Naive thymus-derived CD8-positive, alpha-beta T cell (primary cell): ENCODE data around the gene DOCK4. TPM values are rescaled to one million over a fixed set of nuclear protein-coding genes. Genes with fewer than 3 reads are reported as not detected.

ENCODE experiments used
- ATAC-seq, 2 donors: fragments of 150-1000 bp; cut with Tn5 transposase in 1 of 2; sonication (Bioruptor Pico), chemical (Tn5 transposase) in 1 of 2; 1 replicate in 1 of 2; 2 replicates in 1 of 2; pipeline ENCODE4 v1.10.0; 2021; ENCODE audit warnings: mild to moderate bottlenecking in 2 of 2, moderate library complexity in 2 of 2
- POLR2A ChIA-PET: fragments of 350-600 bp; sonication (Branson Sonifier 250); formaldehyde crosslinking; loops from one replicate; lab custom pipeline; 2021; ENCODE audit warnings: antibody characterized with exemption; lab: Charles Lee
- DNase-seq, 10 donors: peaks; one replicate each; pipeline versions ENCODE4 v3.0.0 to v3.0.0-alpha.2; 2020 to 2022
- H3K27ac Mint-ChIP-seq, 10 donors: one replicate each; pipeline ENCODE4 v1.8.0; 2020 to 2022; ENCODE audit warnings: mild to moderate bottlenecking in 10 of 10, mixed read lengths in 10 of 10, moderate library complexity in 4 of 10, inconsistent platforms in 1 of 10
- H3K27me3 Mint-ChIP-seq, 5 donors: one replicate each; pipeline ENCODE4 v1.8.0; 2021 to 2022; ENCODE audit warnings: mixed read lengths in 5 of 5
- H3K36me3 Mint-ChIP-seq, 3 donors: one replicate each; pipeline ENCODE4 v1.8.0; 2020 to 2022; ENCODE audit warnings: mixed read lengths in 3 of 3, mild to moderate bottlenecking in 2 of 3, inconsistent platforms in 1 of 3
- H3K4me1 Mint-ChIP-seq, 4 donors: one replicate each; pipeline ENCODE4 v1.8.0; 2021 to 2022; ENCODE audit warnings: mixed read lengths in 4 of 4
- H3K4me3 Mint-ChIP-seq, 10 donors: one replicate each; pipeline ENCODE4 v1.8.0; 2020 to 2022; ENCODE audit warnings: mild to moderate bottlenecking in 10 of 10, mixed read lengths in 10 of 10, moderate library complexity in 6 of 10, inconsistent platforms in 1 of 10
- H3K9me3 Mint-ChIP-seq, 9 donors: one replicate each; pipeline ENCODE4 v1.8.0; 2020 to 2022; ENCODE audit warnings: mixed read lengths in 9 of 9, mild to moderate bottlenecking in 3 of 9, inconsistent platforms in 1 of 9, moderate library complexity in 1 of 9
- polyA plus RNA-seq, 3 donors: library from polyadenylated mRNA; unstranded; fragments of 300-500 nt; fragmentation: Illumina TruSeq; gene quantifications; one replicate each; pipeline ENCODE4 v1.2.3, GENCODE V29; 2021
- total RNA-seq, 8 experiments: library from RNA in 2 of 8; stranded (reverse) in 2 of 8; gene quantifications; one replicate each; pipeline ENCODE4 v1.2.3 and lab custom pipeline; 2021 to 2026

DOCK4 gene
- total and polyA plus RNA-seq, 5 experiments from 2014 or later = 0.30 to 1.3 (median 0.67) TPM; not detected in 1

GRCh38 chr7:112184455-112184854 lies 21.7 kb downstream of the DOCK4 start:
- Mint-ChIP-seq H3K9me3 (no peaks in the 10 kb centered on the region), H3K27me3 (no peaks in the 10 kb centered on the region), H3K4me1 (no peaks in the 10 kb centered on the region), H3K27ac (no peak overlapping the region), H3K4me3 (no peak overlapping the region), H3K36me3 (no peaks in the 10 kb centered on the region)
- POLR2A ChIA-PET = no interaction called here
- DNase-seq (no peak), ATAC-seq (no peak)

GRCh38 chr7:112183266-112183665 lies 22.9 kb downstream of the DOCK4 start:
- Mint-ChIP-seq H3K4me3 (no peak overlapping the region), H3K27ac (no peak overlapping the region), H3K27me3 (peaks cover 0 to 3% (median 1%) of the 10 kb centered on the region in 5 donors), H3K36me3 (no peaks in the 10 kb centered on the region), H3K9me3 (no peaks in the 10 kb centered on the region), H3K4me1 (no peaks in the 10 kb centered on the region)
- DNase-seq (no peak), ATAC-seq (no peak)
- POLR2A ChIA-PET = no interaction called here

GRCh38 chr7:112182749-112183148 lies 23.4 kb downstream of the DOCK4 start:
- Mint-ChIP-seq H3K27ac (no peak overlapping the region), H3K27me3 (peaks cover 2 to 7% (median 5%) of the 10 kb centered on the region in 5 donors), H3K9me3 (no peaks in the 10 kb centered on the region), H3K4me3 (no peak overlapping the region), H3K4me1 (no peaks in the 10 kb centered on the region), H3K36me3 (no peaks in the 10 kb centered on the region)
- no peak for ATAC-seq
- POLR2A ChIA-PET = no interaction called here
- no peak for DNase-seq

- Mint-ChIP-seq H3K27me3 (peaks cover 4 to 25% (median 8%) of the 10 kb centered on the region in 5 donors), H3K27ac (no peak overlapping the region), H3K9me3 (no peaks in the 10 kb centered on the region), H3K4me1 (no peaks in the 10 kb centered on the region), H3K4me3 (no peak overlapping the region), H3K36me3 (no peaks in the 10 kb centered on the region)
- POLR2A ChIA-PET = no interaction called here
- ATAC-seq (no peak), DNase-seq (no peak)
Observed at GRCh38 chr7:112180223-112180622, 26.0 kb downstream of the DOCK4 start.

GRCh38 chr7:112176693-112177415 lies 29.3 kb downstream of the DOCK4 start:
- Mint-ChIP-seq H3K27ac (no peak overlapping the region), H3K4me1 (no peaks in the 10 kb centered on the region), H3K4me3 (no peak overlapping the region), H3K27me3 (peaks cover 8 to 36% (median 18%) of the 10 kb centered on the region in 5 donors), H3K36me3 (no peaks in the 10 kb centered on the region), H3K9me3 (no peaks in the 10 kb centered on the region)
- no peak for ATAC-seq
- DNase-seq = no peak
- POLR2A ChIA-PET = no interaction called here

GRCh38 chr7:112176241-112176640 lies 30.0 kb downstream of the DOCK4 start:
- no peaks in the 10 kb centered on the region for H3K36me3 Mint-ChIP-seq
- peaks cover 11 to 36% (median 18%) of the 10 kb centered on the region in 5 donors for H3K27me3 Mint-ChIP-seq
- DNase-seq = no peak
- no peak overlapping the region for H3K27ac Mint-ChIP-seq
- POLR2A ChIA-PET = no interaction called here
- ATAC-seq = no peak
- no peak overlapping the region for H3K4me3 Mint-ChIP-seq
- H3K9me3 Mint-ChIP-seq = no peaks in the 10 kb centered on the region
- no peaks in the 10 kb centered on the region for H3K4me1 Mint-ChIP-seq

GRCh38 chr7:112174192-112174591 lies 32.0 kb downstream of the DOCK4 start:
- ATAC-seq = no peak
- H3K9me3 Mint-ChIP-seq = no peaks in the 10 kb centered on the region
- no peak for DNase-seq

GRCh38 chr7:112173568-112173905 lies 32.7 kb downstream of the DOCK4 start:
- no peaks in the 10 kb centered on the region for H3K9me3 Mint-ChIP-seq
- H3K27ac Mint-ChIP-seq = no peak overlapping the region
- POLR2A ChIA-PET = no interaction called here
- peaks cover 12 to 45% (median 21%) of the 10 kb centered on the region in 5 donors for H3K27me3 Mint-ChIP-seq
- ATAC-seq (no peak), DNase-seq (no peak)
- no peaks in the 10 kb centered on the region for H3K36me3 Mint-ChIP-seq
- H3K4me3 Mint-ChIP-seq = no peak overlapping the region
- H3K4me1 Mint-ChIP-seq = no peaks in the 10 kb centered on the region

More at GRCh38 chr7:112174192-112174591, 32.0 kb downstream of the DOCK4 start:
- POLR2A ChIA-PET = no interaction called here
- H3K27ac Mint-ChIP-seq = no peak overlapping the region
- H3K27me3 Mint-ChIP-seq = peaks cover 13 to 45% (median 22%) of the 10 kb centered on the region in 5 donors
- H3K4me3 Mint-ChIP-seq = no peak overlapping the region
- no peaks in the 10 kb centered on the region for H3K36me3 Mint-ChIP-seq
- no peaks in the 10 kb centered on the region for H3K4me1 Mint-ChIP-seq

- DNase-seq (no peak), ATAC-seq (no peak)
- no peaks in the 10 kb centered on the region for H3K36me3 Mint-ChIP-seq
- no peaks in the 10 kb centered on the region for H3K4me1 Mint-ChIP-seq
- H3K4me3 Mint-ChIP-seq = no peak overlapping the region
- POLR2A ChIA-PET = no interaction called here
- no peaks in the 10 kb centered on the region for H3K9me3 Mint-ChIP-seq
- H3K27ac Mint-ChIP-seq = no peak overlapping the region
- peaks cover 10 to 40% (median 19%) of the 10 kb centered on the region in 5 donors for H3K27me3 Mint-ChIP-seq
Observed at GRCh38 chr7:112172870-112173567, 33.2 kb downstream of the DOCK4 start.

- H3K4me3 Mint-ChIP-seq = no peak overlapping the region
- ATAC-seq (no peak), DNase-seq (no peak)
- H3K9me3 Mint-ChIP-seq = no peaks in the 10 kb centered on the region
- H3K27ac Mint-ChIP-seq = no peak overlapping the region
- H3K27me3 Mint-ChIP-seq = peaks cover 9 to 35% (median 12%) of the 10 kb centered on the region in 5 donors
- H3K4me1 Mint-ChIP-seq = no peaks in the 10 kb centered on the region
- POLR2A ChIA-PET = no interaction called here
- no peaks in the 10 kb centered on the region for H3K36me3 Mint-ChIP-seq
Observed at GRCh38 chr7:112171673-112172072, 34.5 kb downstream of the DOCK4 start.

GRCh38 chr7:112168915-112169314 lies 37.3 kb downstream of the DOCK4 start:
- ATAC-seq (no peak), DNase-seq (no peak)
- Mint-ChIP-seq H3K4me3 (no peak overlapping the region), H3K4me1 (no peaks in the 10 kb centered on the region), H3K36me3 (no peaks in the 10 kb centered on the region), H3K9me3 (no peaks in the 10 kb centered on the region), H3K27me3 (peaks cover 4 to 13% (median 7%) of the 10 kb centered on the region in 5 donors), H3K27ac (no peak overlapping the region)
- POLR2A ChIA-PET = no interaction called here

GRCh38 chr7:112167147-112167546 lies 39.1 kb downstream of the DOCK4 start:
- POLR2A ChIA-PET = no interaction called here
- DNase-seq (no peak), ATAC-seq (no peak)
- Mint-ChIP-seq H3K4me1 (no peaks in the 10 kb centered on the region), H3K27ac (no peak overlapping the region), H3K9me3 (no peaks in the 10 kb centered on the region), H3K4me3 (no peak overlapping the region), H3K36me3 (no peaks in the 10 kb centered on the region), H3K27me3 (peaks cover 4 to 9% (median 5%) of the 10 kb centered on the region in 5 donors)

GRCh38 chr7:112162784-112163506 lies 43.3 kb downstream of the DOCK4 start:
- Mint-ChIP-seq H3K4me1 (peaks cover 0 to 3% (median under 1%) of the 10 kb centered on the region in 4 donors), H3K36me3 (no peaks in the 10 kb centered on the region), H3K9me3 (no peaks in the 10 kb centered on the region), H3K27me3 (peaks cover 0 to 8% (median 1%) of the 10 kb centered on the region in 5 donors), H3K4me3 (no peak overlapping the region), H3K27ac (no peak overlapping the region)
- POLR2A ChIA-PET = no interaction called here
- DNase-seq (no peak), ATAC-seq (no peak)
